ENCODE data around the gene CIRBP. TPM values are rescaled to one million over a fixed set of nuclear protein-coding genes. Genes with fewer than 3 reads are reported as not detected.

Gene CIRBP
- total and polyA plus RNA-seq, 2 of the 13 experiments (the other 11 are each of a cell fraction or from before 2014, with no cell fraction given): 133 to 140 TPM

GRCh38 chr19:1261538-1261797 lies 7.7 kb upstream of the CIRBP start (continued):
- TF ChIP-seq TRIM22 (IDR thresholded peaks at IDR 0.05) (no peak), CBFB (CRISPR knock-in tag; IDR thresholded peaks at IDR 0.05) (no peak), BRCA1 (CRISPR knock-in tag; IDR thresholded peaks at IDR 0.05) (no peak), XRCC5 (optimal IDR thresholded peaks at IDR 0.05; ENCODE audit: low read length) (no peak), MED8 (CRISPR knock-in tag; IDR thresholded peaks at IDR 0.05; ENCODE audit: insufficient replicate concordance) (peak; percentile 10), ZNF430 (CRISPR knock-in tag; IDR thresholded peaks at IDR 0.05) (peak; percentile 80; the same call in 1 of the 2 replicates), ZNF629 (CRISPR knock-in tag; conservative IDR thresholded peaks at IDR 0.05) (no peak), ZNF572 (CRISPR knock-in tag; IDR thresholded peaks at IDR 0.05) (0 out of 2 replicates have a peak, but pooled peaks have one; percentile 9), ZBTB21 (CRISPR knock-in tag; IDR thresholded peaks at IDR 0.05) (no peak), THAP8 (CRISPR knock-in tag; IDR thresholded peaks at IDR 0.05; ENCODE audit: borderline replicate concordance) (0 out of 2 replicates have a peak, but pooled peaks have one; percentile 37), ZNF33A (CRISPR knock-in tag; IDR thresholded peaks at IDR 0.05; ENCODE audit: borderline replicate concordance) (no peak), DMAP1 (CRISPR knock-in tag; IDR thresholded peaks at IDR 0.05) (no peak)

All from HepG2 (cell line).